HEK293 (cell line): ENCODE data around the gene SEMA4C.
"Not testable (repeated sequence)": the region's sequence is repeated elsewhere in the genome, so short reads cannot be mapped to it uniquely, and the experiment has no call there.

ENCODE experiments used
- ZBTB26 ChIP-seq: fragments of 450-650 bp; formaldehyde crosslinking; optimal IDR thresholded peaks from 2 replicates; pipeline ENCODE3; 2016; ENCODE audit warnings: missing biosample characterization, mild to moderate bottlenecking, missing genetic modification characterization
- ZNF10 ChIP-seq: fragments of 450-650 bp; formaldehyde crosslinking; IDR thresholded peaks from 2 replicates; pipeline ENCODE4 v1.5.1; 2017; ENCODE audit warnings: missing biosample characterization, missing genetic modification characterization
- ZNF239 ChIP-seq: fragments of 450-650 bp; formaldehyde crosslinking; IDR thresholded peaks from 2 replicates; pipeline ENCODE4 v1.5.1; 2016; ENCODE audit warnings: missing biosample characterization, missing genetic modification characterization
- ZNF324 ChIP-seq: fragments of 450-650 bp; formaldehyde crosslinking; IDR thresholded peaks from 2 replicates; pipeline ENCODE4 v1.5.1; 2016; ENCODE audit warnings: missing biosample characterization, missing genetic modification characterization
- ZNF660 ChIP-seq: fragments of 450-650 bp; IDR thresholded peaks from 2 replicates; pipeline ENCODE4 v1.5.1; 2018; ENCODE audit warnings: missing biosample characterization, mild to moderate bottlenecking, missing genetic modification characterization
- ZNF701 ChIP-seq: fragments of 450-650 bp; formaldehyde crosslinking; IDR thresholded peaks from 2 replicates; pipeline ENCODE4 v1.5.1; 2016; ENCODE audit warnings: missing biosample characterization, missing genetic modification characterization
- ZSCAN16 ChIP-seq: fragments of 450-650 bp; formaldehyde crosslinking; IDR thresholded peaks from 2 replicates; pipeline ENCODE4 v1.5.1; 2016; ENCODE audit warnings: missing biosample characterization, missing genetic modification characterization
- TF ChIP-seq, protein P1 (sequence below): fragments of 450-650 bp; formaldehyde crosslinking; IDR thresholded peaks from 2 replicates; pipeline ENCODE4 v1.5.1; 2016; ENCODE audit warnings: missing biosample characterization, missing genetic modification characterization
- TF ChIP-seq, protein P2 (sequence below): fragments of 450-650 bp; formaldehyde crosslinking; IDR thresholded peaks from 2 replicates; pipeline ENCODE4 v1.5.1; 2016; ENCODE audit warnings: missing biosample characterization, missing genetic modification characterization

- TF ChIP-seq ZNF239 (tag by site-specific recombination); ZSCAN16; ZNF10 (tag by site-specific recombination); ZNF701 (tag by site-specific recombination); ZNF660 (tag by site-specific recombination); ZBTB26 (tag by site-specific recombination); ZNF324 (tag by site-specific recombination): not testable (repeated sequence)
- TF ChIP-seq, protein P1, sequence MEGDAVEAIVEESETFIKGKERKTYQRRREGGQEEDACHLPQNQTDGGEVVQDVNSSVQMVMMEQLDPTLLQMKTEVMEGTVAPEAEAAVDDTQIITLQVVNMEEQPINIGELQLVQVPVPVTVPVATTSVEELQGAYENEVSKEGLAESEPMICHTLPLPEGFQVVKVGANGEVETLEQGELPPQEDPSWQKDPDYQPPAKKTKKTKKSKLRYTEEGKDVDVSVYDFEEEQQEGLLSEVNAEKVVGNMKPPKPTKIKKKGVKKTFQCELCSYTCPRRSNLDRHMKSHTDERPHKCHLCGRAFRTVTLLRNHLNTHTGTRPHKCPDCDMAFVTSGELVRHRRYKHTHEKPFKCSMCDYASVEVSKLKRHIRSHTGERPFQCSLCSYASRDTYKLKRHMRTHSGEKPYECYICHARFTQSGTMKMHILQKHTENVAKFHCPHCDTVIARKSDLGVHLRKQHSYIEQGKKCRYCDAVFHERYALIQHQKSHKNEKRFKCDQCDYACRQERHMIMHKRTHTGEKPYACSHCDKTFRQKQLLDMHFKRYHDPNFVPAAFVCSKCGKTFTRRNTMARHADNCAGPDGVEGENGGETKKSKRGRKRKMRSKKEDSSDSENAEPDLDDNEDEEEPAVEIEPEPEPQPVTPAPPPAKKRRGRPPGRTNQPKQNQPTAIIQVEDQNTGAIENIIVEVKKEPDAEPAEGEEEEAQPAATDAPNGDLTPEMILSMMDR, result not testable (repeated sequence)
- TF ChIP-seq, protein P2, sequence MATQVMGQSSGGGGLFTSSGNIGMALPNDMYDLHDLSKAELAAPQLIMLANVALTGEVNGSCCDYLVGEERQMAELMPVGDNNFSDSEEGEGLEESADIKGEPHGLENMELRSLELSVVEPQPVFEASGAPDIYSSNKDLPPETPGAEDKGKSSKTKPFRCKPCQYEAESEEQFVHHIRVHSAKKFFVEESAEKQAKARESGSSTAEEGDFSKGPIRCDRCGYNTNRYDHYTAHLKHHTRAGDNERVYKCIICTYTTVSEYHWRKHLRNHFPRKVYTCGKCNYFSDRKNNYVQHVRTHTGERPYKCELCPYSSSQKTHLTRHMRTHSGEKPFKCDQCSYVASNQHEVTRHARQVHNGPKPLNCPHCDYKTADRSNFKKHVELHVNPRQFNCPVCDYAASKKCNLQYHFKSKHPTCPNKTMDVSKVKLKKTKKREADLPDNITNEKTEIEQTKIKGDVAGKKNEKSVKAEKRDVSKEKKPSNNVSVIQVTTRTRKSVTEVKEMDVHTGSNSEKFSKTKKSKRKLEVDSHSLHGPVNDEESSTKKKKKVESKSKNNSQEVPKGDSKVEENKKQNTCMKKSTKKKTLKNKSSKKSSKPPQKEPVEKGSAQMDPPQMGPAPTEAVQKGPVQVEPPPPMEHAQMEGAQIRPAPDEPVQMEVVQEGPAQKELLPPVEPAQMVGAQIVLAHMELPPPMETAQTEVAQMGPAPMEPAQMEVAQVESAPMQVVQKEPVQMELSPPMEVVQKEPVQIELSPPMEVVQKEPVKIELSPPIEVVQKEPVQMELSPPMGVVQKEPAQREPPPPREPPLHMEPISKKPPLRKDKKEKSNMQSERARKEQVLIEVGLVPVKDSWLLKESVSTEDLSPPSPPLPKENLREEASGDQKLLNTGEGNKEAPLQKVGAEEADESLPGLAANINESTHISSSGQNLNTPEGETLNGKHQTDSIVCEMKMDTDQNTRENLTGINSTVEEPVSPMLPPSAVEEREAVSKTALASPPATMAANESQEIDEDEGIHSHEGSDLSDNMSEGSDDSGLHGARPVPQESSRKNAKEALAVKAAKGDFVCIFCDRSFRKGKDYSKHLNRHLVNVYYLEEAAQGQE, result not testable (repeated sequence)
Measured at GRCh38 chr2:96863056-96863455, 6.8 kb downstream of the SEMA4C start.
